GOT3 (cell line): ENCODE data around the gene CACNB2.

Experiments
- DNase-seq: peaks from one replicate; lab custom pipeline; 2025; ENCODE audit warnings: mixed read lengths; lab: John Stamatoyannopoulos, UW

The CACNB2 gene

DNA sequence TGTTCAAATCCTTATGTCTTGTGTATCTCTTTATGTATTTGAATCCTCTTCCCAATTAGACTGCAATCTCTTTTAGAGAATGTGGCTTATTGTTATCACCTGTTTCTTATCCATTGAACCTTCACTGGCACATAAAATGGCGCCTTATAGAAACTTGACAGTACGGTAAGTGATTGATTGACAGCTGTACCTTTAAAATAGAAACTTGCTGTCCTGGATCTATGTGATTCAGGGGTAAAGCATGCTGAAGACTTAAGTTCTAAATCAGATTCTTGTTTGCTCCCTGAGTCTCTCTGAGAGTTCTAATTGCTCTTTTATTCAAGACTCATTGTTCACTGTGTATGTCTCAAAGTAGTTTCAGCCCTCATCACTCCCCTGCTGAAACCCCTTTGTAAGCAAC, 91.3 kb downstream of the CACNB2 start:
- DNase-seq, result no peak

DNA sequence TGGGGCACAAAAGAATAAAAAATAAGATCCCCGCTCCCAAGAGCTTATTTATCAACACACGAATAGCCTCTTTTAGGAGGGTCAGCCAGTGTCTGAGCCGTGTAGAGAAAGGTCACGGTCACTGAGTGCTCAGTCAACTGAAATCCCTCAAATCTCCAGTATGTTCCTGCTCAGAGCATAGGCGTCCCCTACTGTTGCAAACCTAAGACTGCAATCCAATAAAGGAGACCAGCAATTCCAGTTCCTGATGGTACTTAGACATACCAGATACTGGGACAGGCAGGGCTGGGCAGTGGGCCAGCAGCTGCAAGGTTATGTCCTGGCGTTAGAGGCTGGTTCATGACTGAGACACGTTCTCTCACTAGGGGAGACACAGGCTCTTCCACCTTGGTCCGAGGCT, 93.6 kb downstream of the CACNB2 start:
- DNase-seq, result no peak

DNA sequence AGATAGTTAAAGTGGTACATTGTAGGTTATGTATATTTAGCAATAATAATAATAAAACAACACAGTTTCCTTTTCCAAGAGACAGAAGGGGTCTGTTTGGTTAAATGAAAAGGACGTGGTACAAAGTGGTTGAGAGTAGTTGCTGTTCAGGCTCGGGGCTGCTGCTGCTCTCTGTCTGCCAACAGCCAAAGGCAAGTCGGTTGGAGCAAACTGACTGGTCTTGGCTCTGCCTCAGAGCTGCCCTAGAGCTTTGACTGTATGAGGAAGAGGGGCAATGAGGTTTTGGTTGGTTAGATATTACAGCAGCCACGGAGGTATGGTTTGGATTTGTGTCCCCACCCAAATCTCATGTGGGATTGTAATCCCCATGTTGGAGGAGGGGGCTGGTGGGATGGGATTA, 95.3 kb downstream of the CACNB2 start:
- no peak for DNase-seq

DNA sequence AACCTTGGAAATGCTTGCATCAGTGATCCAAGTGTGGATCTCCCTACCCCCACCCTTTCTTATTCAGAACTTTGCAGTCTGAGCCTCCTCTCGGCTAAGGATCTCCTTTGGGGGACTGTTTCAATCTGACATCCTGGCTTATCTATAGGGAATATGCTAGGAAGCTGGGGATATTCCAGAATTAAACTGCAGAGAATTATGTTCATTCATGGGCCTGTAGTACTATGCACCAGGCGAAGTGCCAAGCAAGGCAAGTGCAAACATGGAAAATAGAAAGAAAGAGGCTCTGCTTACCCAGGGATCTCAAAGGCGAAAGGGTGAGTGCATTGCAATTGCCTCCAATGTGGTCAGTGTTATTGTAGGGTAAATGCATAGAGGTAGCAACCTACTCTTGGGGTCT, 96.5 kb downstream of the CACNB2 start:
- no peak for DNase-seq

DNA sequence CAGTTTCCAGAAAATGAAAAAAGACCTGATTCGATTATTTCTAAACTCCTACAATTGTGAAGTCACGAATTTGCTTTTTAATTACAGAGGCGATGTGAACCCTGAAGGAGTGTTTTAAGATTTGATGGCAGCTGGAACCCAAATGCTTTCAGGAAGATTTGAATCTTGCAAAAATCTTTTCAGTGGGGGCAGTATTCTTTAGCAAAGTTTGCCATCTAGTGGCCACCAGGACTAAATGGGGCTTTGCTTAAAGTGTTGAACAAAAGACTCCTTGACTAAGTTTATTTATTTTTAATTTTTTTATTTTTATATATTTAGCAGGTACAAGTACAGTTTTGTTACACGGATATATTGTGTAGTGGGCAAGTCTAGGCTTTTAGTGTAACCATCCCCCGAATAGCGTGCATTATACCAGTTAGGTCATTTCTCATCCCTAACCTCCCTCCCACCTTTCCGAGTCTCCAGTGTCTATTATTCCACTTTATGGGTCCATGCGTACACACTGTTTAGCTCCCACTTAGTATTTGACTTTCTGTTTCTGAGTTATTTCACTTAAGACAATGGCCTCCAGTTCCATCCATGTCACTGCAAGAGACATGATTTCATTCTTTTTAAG, 98.8 kb downstream of the CACNB2 start:
- DNase-seq, result peak; percentile 7

DNA sequence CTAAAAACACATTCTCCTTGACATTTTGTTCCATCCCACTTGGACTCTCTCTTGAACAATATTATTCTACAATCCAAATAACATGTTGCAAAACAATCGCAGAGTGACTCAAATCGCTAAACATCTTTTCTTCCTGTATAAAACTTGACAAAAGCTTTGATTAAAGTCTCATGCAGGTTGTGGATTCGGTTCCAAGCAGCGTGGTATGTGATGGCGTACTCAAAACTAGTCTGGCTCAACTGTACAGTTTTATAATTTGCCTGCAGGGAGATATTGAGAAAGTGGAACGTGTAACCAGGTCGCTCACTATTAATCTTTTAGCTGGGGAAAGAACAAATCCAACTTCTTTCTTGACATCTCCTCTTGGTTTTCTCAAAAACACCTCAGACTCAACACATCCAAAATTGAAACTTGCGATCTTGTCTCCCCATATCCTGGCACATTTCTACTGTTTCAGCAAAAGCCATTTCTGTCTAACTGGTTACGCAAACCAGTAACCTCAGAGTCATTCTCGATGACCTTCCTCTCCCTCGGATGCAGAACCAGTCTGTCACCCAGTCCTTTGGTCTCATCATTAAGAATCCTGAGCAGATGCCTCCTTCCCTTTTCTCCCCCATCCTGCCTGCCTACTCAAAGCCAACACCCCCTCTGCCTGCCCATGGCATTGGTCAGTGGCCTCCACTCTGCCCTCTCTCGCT, 100.1 kb downstream of the CACNB2 start:
- DNase-seq, result no peak

DNA sequence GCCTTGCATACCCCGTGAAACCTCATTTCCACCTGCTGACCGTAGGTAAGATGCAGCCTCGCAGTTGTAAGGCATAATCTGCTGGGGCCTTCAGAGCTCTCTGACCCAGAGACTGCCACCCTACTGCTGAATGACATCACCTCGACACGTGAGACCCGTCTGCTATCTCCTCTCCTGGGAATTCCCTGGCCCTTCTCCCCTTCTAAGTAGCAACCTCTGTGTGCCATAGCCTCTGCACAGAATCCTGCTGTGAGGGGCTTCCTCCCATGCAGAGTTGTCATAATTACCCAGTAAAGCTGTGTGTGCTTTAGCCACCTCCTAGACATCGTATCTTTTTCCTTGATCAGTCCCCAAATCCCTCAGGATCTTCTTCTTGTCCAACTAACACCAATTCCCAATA, 106.7 kb downstream of the CACNB2 start:
- no peak for DNase-seq

DNA sequence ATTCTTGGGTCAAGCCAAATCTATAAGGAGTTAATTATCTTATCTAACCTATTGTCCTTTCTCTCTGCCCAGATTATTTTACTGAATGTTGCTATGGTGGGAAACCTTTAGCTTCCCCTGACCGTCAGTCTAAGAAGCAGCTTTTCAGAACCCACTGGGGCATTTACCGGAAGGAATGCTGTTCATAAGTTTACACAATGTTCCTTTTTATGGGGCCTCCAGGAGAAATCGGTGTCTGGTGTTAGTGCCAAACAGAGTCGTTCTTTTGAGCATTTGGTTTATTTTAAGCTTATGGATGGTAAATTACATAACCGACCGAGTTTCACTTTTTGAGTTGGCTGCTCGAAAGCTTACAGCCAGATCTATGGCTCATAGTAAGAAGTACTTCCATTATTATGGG, 111.9 kb downstream of the CACNB2 start:
- no peak for DNase-seq

DNA sequence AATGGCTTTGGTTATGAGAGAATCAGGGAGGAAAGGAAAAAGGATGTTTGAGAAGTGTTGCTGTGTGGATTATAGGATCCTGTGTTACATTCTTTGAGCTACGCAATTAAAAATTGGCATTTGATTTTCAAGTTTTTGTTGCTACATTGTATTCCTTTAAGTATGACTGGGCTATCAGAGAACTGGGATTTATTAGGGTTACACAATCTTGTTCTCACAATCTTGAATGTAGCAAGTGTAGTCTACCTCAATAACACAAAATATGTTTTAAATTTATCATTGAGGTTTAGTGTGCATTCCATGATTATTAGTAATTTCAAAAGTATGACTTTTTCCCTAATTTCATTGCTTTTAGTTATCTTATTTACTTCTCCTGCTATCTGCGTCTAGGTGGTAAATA, 113.9 kb downstream of the CACNB2 start:
- DNase-seq, result no peak

DNA sequence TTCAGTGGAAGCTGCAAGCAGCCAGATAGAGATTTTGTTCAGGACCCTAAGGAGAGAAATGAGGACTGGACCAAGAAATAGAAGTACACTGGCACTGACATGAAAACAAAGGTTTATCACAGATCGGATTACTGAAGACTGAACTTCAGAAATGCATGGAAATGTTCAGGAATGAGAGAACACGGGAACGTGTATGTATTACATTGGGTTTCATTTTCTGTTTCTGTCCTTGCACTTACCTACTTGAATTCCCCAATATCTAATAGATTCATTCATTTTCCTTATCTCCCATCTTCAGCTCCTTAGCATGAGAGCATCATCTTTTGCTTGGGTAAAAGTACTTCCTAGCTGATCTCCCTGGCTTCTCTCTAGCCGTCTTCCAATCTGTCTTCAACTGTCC, 114.5 kb downstream of the CACNB2 start:
- no peak for DNase-seq

DNA sequence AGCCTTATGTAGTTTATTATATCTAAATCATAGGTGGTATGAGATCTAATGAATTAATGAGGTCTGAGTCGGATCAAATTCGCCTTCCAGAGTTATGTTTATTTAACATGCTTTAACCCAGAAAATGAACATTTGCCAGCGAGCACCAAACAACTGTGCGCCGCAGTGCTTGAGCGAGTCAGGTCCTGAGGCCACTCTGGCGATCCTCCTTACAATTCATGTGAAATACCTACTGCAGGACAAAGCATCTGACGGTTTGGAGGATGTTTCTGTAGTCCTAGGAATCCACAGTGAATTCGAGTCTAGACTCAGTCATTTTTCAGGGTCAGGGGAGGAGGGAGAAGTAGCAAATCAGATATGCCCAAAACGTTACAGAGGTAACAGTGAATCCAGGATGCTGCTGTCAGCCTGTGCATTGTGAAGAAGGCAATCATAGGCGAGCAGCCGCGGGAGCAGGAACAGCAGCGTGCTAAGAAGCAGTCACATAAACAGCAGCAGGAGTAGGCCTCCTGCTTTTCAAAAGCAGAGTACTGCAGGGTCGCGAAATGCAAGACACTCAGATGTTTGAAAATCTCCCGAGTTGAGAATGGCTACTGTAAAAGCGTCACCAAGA, 120.2 kb downstream of the CACNB2 start:
- no peak for DNase-seq

DNA sequence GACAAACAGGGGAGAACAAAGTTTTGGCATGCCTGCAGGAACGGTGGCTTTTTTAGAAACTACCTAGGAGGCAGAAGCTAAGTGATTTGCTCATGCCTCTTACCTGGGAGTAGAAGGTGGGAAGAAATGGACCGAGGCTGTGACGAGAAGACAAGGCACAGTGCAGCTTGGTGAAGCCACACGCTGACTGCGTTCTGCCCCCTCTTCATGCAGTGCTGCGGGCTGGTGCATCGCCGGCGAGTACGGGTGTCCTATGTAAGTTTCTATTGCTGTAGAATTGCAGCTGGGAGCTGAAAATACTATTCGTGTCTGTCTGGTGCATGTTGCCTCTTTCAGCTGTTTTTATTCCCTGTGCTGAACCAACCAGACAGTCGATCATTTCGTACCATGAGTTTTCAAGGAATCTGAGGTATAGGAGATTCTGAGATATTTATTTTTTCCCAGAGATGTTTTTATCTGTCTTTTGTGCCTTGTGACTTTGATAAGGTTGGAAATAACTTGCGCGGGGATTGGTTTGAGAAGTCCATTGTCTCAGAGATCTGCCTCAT, 120.9 kb downstream of the CACNB2 start:
- DNase-seq, result no peak

DNA sequence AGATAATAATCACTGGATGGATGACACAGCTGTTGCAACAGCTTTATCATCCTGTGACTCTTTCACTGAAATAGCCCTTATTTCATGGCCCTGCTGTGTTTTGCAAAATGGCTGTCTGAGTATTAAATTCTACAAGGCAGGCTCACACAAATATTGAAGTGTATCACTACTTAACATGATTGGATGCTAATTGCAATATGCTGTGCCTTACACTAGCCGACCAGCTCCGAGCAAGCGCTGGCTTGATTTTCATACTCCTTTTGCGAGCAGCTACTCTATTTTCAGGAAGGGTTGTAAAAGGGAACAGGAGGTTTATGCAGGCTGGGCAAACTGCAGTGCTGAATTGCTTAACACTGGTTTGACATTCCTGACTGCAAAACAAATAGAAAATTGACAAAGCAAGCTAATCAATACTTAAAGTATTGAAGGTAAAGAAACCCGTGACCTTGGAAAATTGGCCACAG, 121.6 kb downstream of the CACNB2 start:
- no peak for DNase-seq

DNA sequence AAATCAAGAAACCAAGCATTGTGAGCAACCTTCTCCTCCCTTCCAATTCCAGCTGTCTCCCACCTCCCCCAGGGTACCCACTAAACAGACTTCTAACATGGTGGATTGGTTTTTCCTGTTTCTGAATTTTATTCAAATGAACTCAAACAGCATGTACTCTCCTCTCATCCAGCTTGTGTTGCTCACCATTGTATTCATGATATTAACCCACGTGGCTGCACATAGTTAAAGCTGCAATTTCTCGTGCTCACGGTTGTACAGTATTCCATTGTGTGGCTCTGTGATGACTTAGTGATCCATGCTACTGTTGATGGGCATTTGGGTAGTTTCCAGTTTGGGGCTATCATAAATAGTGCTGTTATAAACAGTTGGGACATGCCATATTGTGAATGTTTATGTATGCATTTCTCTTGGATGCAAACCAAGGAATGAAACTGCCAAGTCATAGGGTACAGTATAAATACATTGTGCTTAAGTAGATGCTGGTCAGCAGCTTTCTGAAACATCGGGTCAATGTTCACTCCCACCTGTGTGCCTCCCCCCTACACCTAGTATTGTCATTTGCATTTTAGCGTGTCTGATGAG, 124.3 kb downstream of the CACNB2 start:
- no peak for DNase-seq

DNA sequence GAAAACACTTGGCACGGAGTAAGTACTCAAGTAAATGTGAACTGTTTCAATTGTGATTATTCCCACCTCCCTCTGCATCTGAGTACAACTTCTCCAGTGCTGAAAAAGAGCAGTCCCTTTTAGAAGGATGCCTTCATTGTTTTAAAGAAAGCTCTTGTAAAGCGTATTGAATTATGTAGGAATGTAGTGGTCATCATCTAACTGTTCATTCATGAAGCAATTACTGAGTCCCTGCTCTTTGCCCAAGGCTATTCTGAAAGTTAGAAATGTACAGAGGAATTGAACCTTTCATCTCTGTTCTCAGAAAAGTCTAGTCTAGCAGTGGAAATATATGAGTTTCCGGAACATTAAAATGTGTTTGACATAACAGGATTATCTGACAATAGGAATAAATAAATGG, 127.8 kb downstream of the CACNB2 start:
- no peak for DNase-seq

DNA sequence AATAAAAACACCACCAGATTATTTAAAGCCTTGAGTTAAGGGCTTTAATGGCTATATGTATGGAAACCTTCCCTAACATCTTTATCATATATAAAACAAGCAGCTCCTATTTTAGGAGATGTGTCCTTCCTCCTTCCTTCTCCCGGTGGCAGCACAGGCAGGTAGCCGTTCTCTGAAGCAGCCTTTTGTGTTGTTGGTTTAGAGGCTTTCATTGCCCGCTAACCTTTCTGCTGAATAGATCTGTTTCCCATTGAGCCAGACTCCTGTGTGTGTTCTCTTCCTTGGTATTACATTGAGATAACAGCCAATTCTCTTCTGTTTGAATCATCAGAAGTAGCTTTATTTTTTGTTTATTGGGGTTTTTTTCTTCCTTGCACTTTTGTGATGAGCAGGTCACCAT, 131.3 kb downstream of the CACNB2 start:
- no peak for DNase-seq

DNA sequence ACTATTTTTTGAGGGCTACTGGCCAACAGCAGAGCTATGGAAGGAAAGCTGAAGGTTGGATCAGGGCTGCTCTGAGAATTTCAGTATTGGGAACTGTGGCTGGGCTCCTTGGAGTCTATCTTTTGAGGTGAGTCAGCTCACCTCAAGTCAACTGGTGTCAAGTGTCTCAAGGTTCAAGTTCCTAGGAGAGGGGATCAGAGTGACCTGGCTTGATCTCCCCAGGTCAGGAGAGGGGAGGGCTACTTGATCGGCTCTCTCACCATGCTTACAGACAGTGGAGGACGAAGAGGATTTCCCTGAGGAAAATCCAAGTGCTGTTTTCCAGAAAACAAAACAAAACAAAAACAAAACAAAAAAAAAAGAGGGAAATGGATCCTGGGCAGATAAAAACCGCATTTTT, 132.8 kb downstream of the CACNB2 start:
- DNase-seq, result no peak

DNA sequence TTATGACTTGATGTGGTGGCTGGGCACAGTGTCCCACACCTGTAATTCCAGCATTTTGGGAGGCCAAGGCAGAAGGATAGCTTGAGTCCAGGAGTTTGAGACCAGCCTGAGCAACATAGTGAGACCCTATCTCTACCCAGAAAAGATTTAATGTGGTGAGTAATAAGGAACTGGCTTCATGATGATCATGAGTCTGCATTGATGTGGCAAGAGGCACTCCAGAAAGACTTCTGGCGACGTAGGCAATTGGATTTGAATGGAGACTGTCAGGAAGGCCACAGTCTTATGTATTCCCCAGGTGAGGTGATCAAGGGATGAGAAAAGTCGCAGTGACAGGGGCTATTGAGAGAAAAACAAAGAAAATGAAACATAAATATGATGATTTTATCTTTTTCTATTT, 138.0 kb downstream of the CACNB2 start:
- no peak for DNase-seq

DNA sequence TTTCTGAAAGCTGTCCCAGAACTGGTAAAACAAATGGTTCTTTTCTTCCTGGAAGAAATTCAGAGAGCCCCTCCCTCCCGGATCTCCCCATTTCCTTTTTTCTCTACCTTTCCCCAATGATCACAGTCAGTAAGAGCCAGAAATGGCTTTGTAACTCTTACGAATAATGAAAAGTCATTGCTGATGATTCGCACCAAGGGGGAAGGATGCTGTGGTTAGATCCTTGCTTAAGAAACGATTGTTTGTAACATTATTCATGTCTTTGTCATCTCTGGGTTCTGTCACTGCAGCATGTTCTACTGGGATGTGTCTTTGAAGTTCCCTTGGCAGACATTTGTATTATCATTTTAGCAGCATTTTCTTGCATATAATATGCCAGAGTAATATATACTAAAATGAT, 138.9 kb downstream of the CACNB2 start:
- DNase-seq, result no peak

DNA sequence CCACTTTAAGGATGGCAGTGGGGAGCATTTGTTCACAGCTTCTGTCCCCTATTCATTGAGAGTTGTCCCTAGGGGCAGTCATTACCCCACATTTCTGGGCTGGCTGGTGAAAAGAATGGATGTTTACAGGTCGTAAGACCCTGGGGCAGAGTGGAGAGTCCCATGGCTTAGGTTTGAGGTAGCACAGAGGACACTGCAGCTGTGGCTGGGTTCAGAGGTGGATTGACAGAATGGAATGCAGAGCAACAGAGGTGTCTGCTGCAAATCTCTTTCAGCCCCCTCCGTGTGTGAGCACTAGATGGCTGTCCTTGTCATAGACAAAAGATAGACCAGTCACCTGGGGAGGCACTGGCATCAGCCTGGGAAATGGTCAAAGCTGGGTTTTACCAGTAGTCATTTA, 141.9 kb downstream of the CACNB2 start:
- no peak for DNase-seq

DNA sequence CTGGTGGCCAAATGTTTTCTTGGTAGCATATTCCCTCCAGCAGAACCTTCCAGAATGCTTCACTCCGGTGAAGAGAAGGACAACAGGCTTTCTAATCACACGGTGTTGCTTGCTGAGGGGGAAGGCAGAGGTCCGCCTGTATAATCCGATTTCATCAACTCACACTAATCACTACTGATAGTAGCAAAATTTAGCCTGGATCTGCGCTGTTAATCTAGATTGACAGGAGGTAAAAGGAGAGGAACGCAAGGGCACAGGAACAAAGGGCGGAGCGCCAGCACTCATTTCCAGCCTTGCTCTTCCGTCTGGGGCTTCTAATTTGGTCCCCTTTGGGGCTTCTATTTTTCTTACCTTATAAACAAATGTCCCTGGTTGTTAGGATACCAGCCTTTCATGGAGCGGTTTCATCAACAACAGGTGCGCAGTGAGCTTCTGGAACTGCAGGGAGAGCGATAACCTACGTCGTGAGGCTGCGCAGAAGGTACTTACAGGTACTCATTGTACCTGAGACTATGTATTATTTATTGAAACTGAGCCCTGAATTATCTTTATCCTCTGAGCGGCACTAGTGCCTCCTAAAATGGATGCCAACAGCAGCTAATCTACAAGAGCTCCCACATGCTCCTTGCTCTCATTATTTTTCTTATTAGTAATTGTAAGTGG, 150.6 kb downstream of the CACNB2 start:
- no peak for DNase-seq
